HepG2 (cell line): Measurements from ENCODE around the gene C4orf54. TPM values are rescaled to one million over a fixed set of nuclear protein-coding genes. Genes with fewer than 3 reads are reported as not detected.

ENCODE experiments used
- ATAC-seq: fragments of 200-7000 bp; cut with Tn5 transposase; 3 replicates; pipeline ENCODE4 v1.9.1; 2020; ENCODE audit warnings: mild to moderate bottlenecking, moderate library complexity
- BruUV-seq: library from RNA; stranded (reverse); fragments of 400-500 nt; replicated peaks from 2 replicates; lab custom pipeline; 2021; lab: Mats Ljungman, UMichigan
- CTCF ChIA-PET: fragments of 300-600 bp; formaldehyde crosslinking; extraction: SDS; loops from one replicate; lab custom pipeline; 2021; ENCODE audit warnings: low total read pairs, inconsistent platforms, low intra/inter-chr PET ratio; lab: Yijun Ruan, JAX
- POLR2A ChIA-PET: fragments of 350-600 bp; sonication (Branson Sonifier 250); formaldehyde crosslinking; loops from one replicate; lab custom pipeline; 2020; ENCODE audit warnings: antibody characterized with exemption, inconsistent platforms; lab: Yijun Ruan, JAX
- DNase-seq: peaks from one replicate; pipeline ENCODE4 v3.0.0-alpha.2; 2015; ENCODE audit warnings: low spot score
- FAIRE-seq: peaks from 3 replicates; lab custom pipeline; 2011; peaks lifted over from hg19 to GRCh38; lab: Jason Lieb, UNC
- H2AFZ ChIP-seq: one replicate; pipeline ENCODE4 v1.6.1; 2011; ENCODE audit warnings: low read length, inconsistent platforms
- H3K27ac ChIP-seq: fragments of 300-600 bp; 3 replicates; pipeline ENCODE4 v1.8.0; 2011; ENCODE audit warnings: mixed run types, mild to moderate bottlenecking, mixed read lengths, low read length, inconsistent platforms; ENCODE audit not compliant: insufficient read depth; ENCODE audit errors: extremely low read length
- H3K27me3 ChIP-seq, 2 experiments: fragments of 200-600 bp in 1 of 2; 2 replicates in 1 of 2; 3 replicates in 1 of 2; pipeline versions ENCODE4 v1.6.0 to v1.8.0; 2011; ENCODE audit warnings: low read length in 2 of 2, mild to moderate bottlenecking in 2 of 2, moderate library complexity in 2 of 2, inconsistent platforms in 1 of 2; ENCODE audit not compliant: insufficient read depth in 2 of 2, control insufficient read depth in 1 of 2
- H3K36me3 ChIP-seq, 2 experiments: fragments of 200-600 bp in 1 of 2; replicated peaks in 1 of 2; 2 replicates in 1 of 2; 3 replicates in 1 of 2; pipeline versions ENCODE4 v1.5.1 to v1.8.0; 2011; ENCODE audit warnings: low read length in 2 of 2, inconsistent platforms in 1 of 2; ENCODE audit not compliant: insufficient read depth in 2 of 2, control insufficient read depth in 1 of 2
- H3K4me1 ChIP-seq: 2 replicates; pipeline ENCODE4 v1.5.1; 2012; ENCODE audit warnings: low read length, inconsistent platforms; ENCODE audit not compliant: insufficient read depth
- H3K4me2 ChIP-seq: 2 replicates; pipeline ENCODE4 v1.6.0; 2011; ENCODE audit warnings: low read depth, low read length, inconsistent platforms
- H3K4me3 ChIP-seq, 3 experiments: fragments of 200-600 bp in 1 of 3; sonication (generic), shearing (Covaris generic) in 1 of 3; replicated peaks in 1 of 3; 2 replicates each; pipeline ENCODE4 v1.5.1; 2011 to 2016; ENCODE audit warnings: low read length in 3 of 3, inconsistent platforms in 2 of 3, low read depth in 2 of 3, mild to moderate bottlenecking in 2 of 3, control low read depth in 1 of 3, mixed read lengths in 1 of 3; ENCODE audit not compliant: insufficient read depth in 1 of 3
- H3K79me2 ChIP-seq: one replicate; pipeline ENCODE4 v1.6.1; 2011; ENCODE audit warnings: low read length, inconsistent platforms; ENCODE audit not compliant: insufficient read depth
- H3K9ac ChIP-seq: 2 replicates; pipeline ENCODE4 v1.6.0; 2011; ENCODE audit warnings: mild to moderate bottlenecking, low read depth, low read length, inconsistent platforms; ENCODE audit not compliant: insufficient read depth
- H3K9me3 ChIP-seq: 2 replicates; pipeline ENCODE4 v1.5.1; 2012; ENCODE audit warnings: mild to moderate bottlenecking, low read length
- H4K20me1 ChIP-seq: 2 replicates; pipeline ENCODE4 v1.6.0; 2011; ENCODE audit warnings: inconsistent platforms, mild to moderate bottlenecking, low read length, moderate library complexity; ENCODE audit not compliant: insufficient read depth
- FOXO1 ChIP-seq: sonication (generic); formaldehyde crosslinking; IDR thresholded peaks from 2 replicates; pipeline ENCODE4 v1.4.0; 2020; ENCODE audit warnings: missing genetic modification reagents
- GZF1 ChIP-seq: sonication (generic); formaldehyde crosslinking; IDR thresholded peaks from 2 replicates; pipeline ENCODE4 v1.5.1; 2020; ENCODE audit warnings: mild to moderate bottlenecking, missing genetic modification reagents
- HCFC1 ChIP-seq: fragments of 150-350 bp; IDR thresholded peaks from 2 replicates; pipeline ENCODE4 v1.6.1; 2014; ENCODE audit warnings: low read depth, low read length
- MAFK ChIP-seq, 2 experiments: IDR thresholded peaks in 1 of 2; conservative IDR thresholded peaks in 1 of 2; 2 replicates each; pipeline ENCODE4 v1.6.1; 2011; ENCODE audit warnings: improper control_type of control experiment in 2 of 2, low read length in 2 of 2
- NRL ChIP-seq: sonication (generic); formaldehyde crosslinking; IDR thresholded peaks from 2 replicates; pipeline ENCODE4 v1.5.0; 2020; ENCODE audit warnings: missing genetic modification reagents, mild to moderate bottlenecking, moderate library complexity, borderline replicate concordance
- RARA ChIP-seq: IDR thresholded peaks from 2 replicates; pipeline ENCODE4 v1.6.1; 2016; ENCODE audit warnings: missing genetic modification reagents, missing compliant biosample characterization
- SIN3B ChIP-seq: fragments of 150-350 bp; IDR thresholded peaks from 2 replicates; pipeline ENCODE4 v1.6.1; 2014; ENCODE audit warnings: low read length
- ZNF607 ChIP-seq: sonication (generic); formaldehyde crosslinking; IDR thresholded peaks from 2 replicates; pipeline ENCODE4 v1.5.1; 2020; ENCODE audit warnings: missing genetic modification reagents, mild to moderate bottlenecking, borderline replicate concordance
- ZNF670 ChIP-seq: sonication (generic); formaldehyde crosslinking; IDR thresholded peaks from 2 replicates; pipeline ENCODE4 v1.8.0; 2022; ENCODE audit warnings: mild to moderate bottlenecking, missing genetic modification reagents, borderline replicate concordance
- ZNF691 ChIP-seq: sonication (generic); formaldehyde crosslinking; IDR thresholded peaks from 2 replicates; pipeline ENCODE4 v1.4.0; 2020; ENCODE audit warnings: missing genetic modification reagents, low read depth, mild to moderate bottlenecking, borderline replicate concordance
- WGBS: methylation state at CpG from one replicate; pipeline ENCODE4 v1.1.6; 2017; ENCODE audit warnings: low lambda C conversion rate; 5-methylcytosine and 5-hydroxymethylcytosine counted together
- in situ Hi-C: cut with HindIII; loops from 2 replicates; pipeline ENCODE4 v1.10.0; 2017; ENCODE audit warnings: low pct_unique_long_range_greater_than_20kb; ENCODE audit not compliant: extremely low pct_ligation_motif_present
- intact Hi-C: fragments of 100-400 bp; cut with micrococcal nuclease; formaldehyde crosslinking; loops from one replicate; pipeline ENCODE4 v1.10.0; 2022; ENCODE audit not compliant: unreplicated experiment
- polyA plus RNA-seq, 8 experiments: library from polyadenylated mRNA; depleted of rRNA in 3 of 8; stranded (reverse) in 7 of 8; unstranded in 1 of 8; fragments of >200 nt; fragmentation: Illumina TruSeq in 4 of 8; extraction: Trizol in 4 of 8; gene quantifications; 2 replicates each; pipeline versions ENCODE4 v1.2.1 to v1.2.3, GENCODE V29; 2011 to 2016; ENCODE audit warnings: low read depth in 4 of 8, missing spikeins in 1 of 8, mixed read lengths in 1 of 8; ENCODE audit not compliant: insufficient read depth in 1 of 8
- total RNA-seq, 5 experiments: library from RNA; depleted of rRNA; stranded (reverse); fragments of >200 nt; fragmentation: Illumina TruSeq; extraction: Trizol; gene quantifications; 2 replicates each; pipeline ENCODE4 v1.2.3, GENCODE V29; 2016; ENCODE audit warnings: low read depth in 1 of 5

The C4orf54 gene
- total and polyA plus RNA-seq, 2 of the 13 experiments (the other 11 are each of a cell fraction or from before 2014, with no cell fraction given), result not detected

GRCh38 chr4:99693140-99693539, 35.5 kb upstream of the C4orf54 start:
- intact Hi-C loops, result no loop called here
- TF ChIP-seq RARA (CRISPR knock-in tag) (no peak), FOXO1 (CRISPR knock-in tag) (no peak), GZF1 (CRISPR knock-in tag) (no peak), ZNF670 (CRISPR knock-in tag) (no peak), ZNF607 (CRISPR knock-in tag) (no peak), SIN3B (no peak), ZNF691 (no peak), NRL (CRISPR knock-in tag) (no peak), MAFK (conservative IDR thresholded peaks at IDR 0.05 in 1 of 2, IDR thresholded peaks at IDR 0.05 in 1 of 2; ENCODE audit: low read length in 2 of 2) (no peak), HCFC1 (no peak)

More at GRCh38 chr4:99693140-99693539, 35.5 kb upstream of the C4orf54 start:
- Histone ChIP-seq H3K4me3 (no peak overlapping the region), H3K9me3 (no peaks in the 10 kb centered on the region), H3K4me2 (no peak overlapping the region), H3K79me2 (no peaks in the 10 kb centered on the region), H4K20me1 (no peaks in the 10 kb centered on the region), H3K27ac (no peak overlapping the region), H3K27me3 (no peaks in the 10 kb centered on the region), H2AFZ (no peak overlapping the region), H3K36me3 (no peaks in the 10 kb centered on the region), H3K9ac (no peak overlapping the region), H3K4me1 (no peaks in the 10 kb centered on the region)
- CTCF ChIA-PET, result no interaction called here
- ATAC-seq, result no peak
- FAIRE-seq, result no peak
- 0% methylated on average over 1 of the region's 1 CpG for WGBS
- in situ Hi-C loops, result no loop called here
- no peak for DNase-seq
- BruUV-seq, result no TSS peak
- POLR2A ChIA-PET, result no interaction called here
